Measurements from ENCODE around the gene CUL9. TPM values are rescaled to one million over a fixed set of nuclear protein-coding genes. Genes with fewer than 3 reads are reported as not detected.

CUL9 gene
- total RNA-seq, 1 experiment from 2014 or later, result 15.2 TPM

DNA sequence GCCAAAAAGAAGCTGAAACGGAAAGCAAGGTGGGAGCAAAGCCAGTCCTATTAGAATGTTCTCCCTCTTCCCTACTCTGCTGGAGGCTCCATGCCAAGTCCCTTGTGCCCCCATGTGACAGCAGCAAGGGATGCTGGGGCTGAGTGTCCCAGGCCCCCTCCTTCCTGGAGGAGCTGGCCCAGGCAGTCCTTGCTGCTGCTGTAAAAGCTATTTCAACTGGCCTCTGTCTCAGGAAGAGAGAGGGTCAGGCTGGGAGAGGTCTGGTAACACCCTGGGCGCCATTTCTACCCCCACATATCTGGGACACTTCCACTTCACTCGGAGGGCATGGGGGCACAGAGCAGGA lies 86.3 kb downstream of the CUL9 start:
- Histone ChIP-seq H2BK12ac (ENCODE audit: insufficient read length, low read depth, low read length) (no peak overlapping the region), H3K23ac (ENCODE audit: insufficient read length, low read depth, low read length) (no peak overlapping the region), H3K18ac (ENCODE audit: insufficient read length, low read depth, low read length) (no peak overlapping the region), H4K5ac (ENCODE audit: insufficient read length, low read depth, low read length) (no peak overlapping the region), H3K9me3 (ENCODE audit: control insufficient read depth, low read depth, low read length) (no peaks in the 10 kb centered on the region), H3K79me1 (ENCODE audit: insufficient read depth, low read depth, low read length, poor library complexity, severe bottlenecking) (no peaks in the 10 kb centered on the region), H2AK5ac (ENCODE audit: insufficient read length, low read length) (no peak overlapping the region), H2BK120ac (ENCODE audit: low read depth, low read length, poor library complexity, severe bottlenecking) (no peak overlapping the region), H2BK20ac (ENCODE audit: low read depth, low read length, poor library complexity, severe bottlenecking) (no peak overlapping the region), H3K4ac (ENCODE audit: low read depth, low read length) (no peak overlapping the region), H2AFZ (ENCODE audit: low read length) (no peak overlapping the region), H3K4me2 (ENCODE audit: insufficient read depth, insufficient read length, low read length) (no peak overlapping the region), H3K56ac (ENCODE audit: insufficient read length, low read depth, low read length) (no peak overlapping the region), H3K79me2 (ENCODE audit: insufficient read depth, low read length) (no peaks in the 10 kb centered on the region), H3K27me3 (ENCODE audit: insufficient read depth, low read length) (peaks cover 12% of the 10 kb centered on the region), H3K27ac (ENCODE audit: insufficient read length, low read depth, low read length) (no peak overlapping the region), H2BK15ac (ENCODE audit: low read depth, low read length) (peak overlapping the region; percentile 7; the same call in 1 of the 2 replicates), H3T11ph (ENCODE audit: low read length) (no peak overlapping the region), H4K91ac (ENCODE audit: insufficient read length, low read depth, low read length) (no peak overlapping the region), H2BK5ac (ENCODE audit: insufficient read length, low read length) (no peak overlapping the region), H3K14ac (ENCODE audit: insufficient read depth, low read length) (no peak overlapping the region), H4K8ac (replicated peaks; ENCODE audit: insufficient read length, low read depth, low read length) (no peak overlapping the region), H4K20me1 (ENCODE audit: control insufficient read depth, insufficient read depth, insufficient read length) (no peaks in the 10 kb centered on the region), H3K9ac (ENCODE audit: extremely low read depth, insufficient read length, low read length) (no peak overlapping the region), H3K23me2 (ENCODE audit: insufficient read length, low read depth, low read length, poor library complexity, severe bottlenecking) (no peaks in the 10 kb centered on the region), H3K4me1 (ENCODE audit: insufficient read depth, low read length) (peaks cover 10% of the 10 kb centered on the region; the same call in 1 of the 2 replicates)
- Mint-ChIP-seq H3K4me1 (peaks cover 22 to 40% of the 10 kb centered on the region in 2 experiments), H3K4me3 (peak overlapping the region in 1 of 2 experiments; percentile 11; a peak in 2 of 5 replicates), H3K27ac (no peak overlapping the region), H3K36me3 (ENCODE audit: insufficient read depth in 1 of 3, low read depth in 3 of 3) (no peaks in the 10 kb centered on the region; a peak in 1 of 7 replicates), H3K27me3 (ENCODE audit: low read depth) (peaks cover 53% of the 10 kb centered on the region), H3K9me3 (no peaks in the 10 kb centered on the region; a peak in 1 of 5 replicates)
- WGBS (ENCODE audit: extremely low coverage, insufficient read length, low lambda C conversion rate), result no CpG with 5 or more reads among the region's 3 CpGs
- no peak for DNase-seq
- TF ChIP-seq, protein P1, sequence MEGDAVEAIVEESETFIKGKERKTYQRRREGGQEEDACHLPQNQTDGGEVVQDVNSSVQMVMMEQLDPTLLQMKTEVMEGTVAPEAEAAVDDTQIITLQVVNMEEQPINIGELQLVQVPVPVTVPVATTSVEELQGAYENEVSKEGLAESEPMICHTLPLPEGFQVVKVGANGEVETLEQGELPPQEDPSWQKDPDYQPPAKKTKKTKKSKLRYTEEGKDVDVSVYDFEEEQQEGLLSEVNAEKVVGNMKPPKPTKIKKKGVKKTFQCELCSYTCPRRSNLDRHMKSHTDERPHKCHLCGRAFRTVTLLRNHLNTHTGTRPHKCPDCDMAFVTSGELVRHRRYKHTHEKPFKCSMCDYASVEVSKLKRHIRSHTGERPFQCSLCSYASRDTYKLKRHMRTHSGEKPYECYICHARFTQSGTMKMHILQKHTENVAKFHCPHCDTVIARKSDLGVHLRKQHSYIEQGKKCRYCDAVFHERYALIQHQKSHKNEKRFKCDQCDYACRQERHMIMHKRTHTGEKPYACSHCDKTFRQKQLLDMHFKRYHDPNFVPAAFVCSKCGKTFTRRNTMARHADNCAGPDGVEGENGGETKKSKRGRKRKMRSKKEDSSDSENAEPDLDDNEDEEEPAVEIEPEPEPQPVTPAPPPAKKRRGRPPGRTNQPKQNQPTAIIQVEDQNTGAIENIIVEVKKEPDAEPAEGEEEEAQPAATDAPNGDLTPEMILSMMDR (conservative IDR thresholded peaks at IDR 0.05), result no peak
